GOT3 (cell line): ENCODE data around the gene SCAMP2.
"Not testable (repeated sequence)": the region's sequence is repeated elsewhere in the genome, so short reads cannot be mapped to it uniquely, and the experiment has no call there.

Experiments
- DNase-seq: peaks from one replicate; lab custom pipeline; 2025; ENCODE audit warnings: mixed read lengths; lab: John Stamatoyannopoulos, UW

SCAMP2 gene, protein sequence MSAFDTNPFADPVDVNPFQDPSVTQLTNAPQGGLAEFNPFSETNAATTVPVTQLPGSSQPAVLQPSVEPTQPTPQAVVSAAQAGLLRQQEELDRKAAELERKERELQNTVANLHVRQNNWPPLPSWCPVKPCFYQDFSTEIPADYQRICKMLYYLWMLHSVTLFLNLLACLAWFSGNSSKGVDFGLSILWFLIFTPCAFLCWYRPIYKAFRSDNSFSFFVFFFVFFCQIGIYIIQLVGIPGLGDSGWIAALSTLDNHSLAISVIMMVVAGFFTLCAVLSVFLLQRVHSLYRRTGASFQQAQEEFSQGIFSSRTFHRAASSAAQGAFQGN

DNA sequence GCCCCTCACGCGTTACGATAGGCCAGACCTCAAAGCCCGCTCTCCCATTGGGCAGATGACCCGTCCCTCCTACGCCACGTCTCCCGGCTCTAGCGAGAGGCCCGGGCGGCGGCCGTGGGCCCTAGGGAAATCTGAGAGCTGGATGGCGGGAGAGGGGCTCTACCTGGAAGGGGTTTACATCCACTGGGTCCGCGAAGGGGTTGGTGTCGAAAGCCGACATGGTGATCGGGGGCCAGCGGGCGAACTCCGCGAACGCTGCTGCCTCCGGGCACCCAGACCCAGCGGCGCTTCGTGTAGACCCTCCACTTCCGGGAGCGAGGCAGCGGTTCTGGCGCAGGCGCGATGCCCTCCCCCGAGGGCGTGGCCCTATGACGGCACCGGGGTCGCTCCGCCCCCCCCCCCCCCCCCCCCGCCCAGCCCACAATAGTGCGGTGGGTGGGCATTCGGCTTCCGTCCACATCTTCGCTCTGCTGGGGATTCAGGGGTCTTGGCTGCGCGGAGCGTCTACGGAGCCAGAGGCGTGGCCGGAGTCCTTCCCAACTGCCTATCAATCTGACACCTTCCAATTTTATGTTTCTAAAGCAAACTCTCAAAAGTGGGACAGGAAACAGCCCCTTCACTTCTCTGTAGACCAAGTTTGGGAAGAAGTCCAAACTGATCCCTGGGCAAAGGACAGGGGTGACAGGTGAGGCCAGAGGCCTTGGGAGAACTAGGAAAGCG lies at the start of gene SCAMP2:
Gene SCAMP2 (minus strand): TSS at position 330 of the 720 bp plus-strand sequence. CDS start 110 bp downstream, at position 220.
- peak; percentile 79 for DNase-seq

- DNase-seq: no peak
Observed at GRCh38 chr15:74920456-74920855, 47.3 kb upstream of the SCAMP2 start.

- no peak for DNase-seq
Observed at GRCh38 chr15:74917676-74918075, 44.5 kb upstream of the SCAMP2 start.

GRCh38 chr15:74913799-74914198 lies 40.6 kb upstream of the SCAMP2 start:
- not testable (repeated sequence) for DNase-seq

DNA sequence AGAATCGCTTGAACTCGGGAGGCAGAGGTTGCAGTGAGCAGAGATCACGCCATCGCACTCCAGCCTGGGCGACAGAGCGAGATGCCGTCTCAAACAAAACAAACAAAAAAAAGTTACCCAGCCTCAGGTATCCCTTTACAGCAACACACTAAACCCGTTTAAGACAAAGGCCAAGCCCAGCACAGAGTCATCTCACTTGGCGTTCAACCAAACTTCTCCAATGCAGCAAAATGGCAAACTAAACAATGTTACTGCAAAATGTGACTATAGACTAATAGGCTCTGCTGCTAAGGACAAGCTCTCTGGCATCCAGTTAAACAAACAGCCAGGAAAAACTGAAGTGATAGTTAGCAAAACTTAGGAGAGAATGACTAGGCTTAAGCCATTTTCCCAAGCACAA lies 39.9 kb upstream of the SCAMP2 start:
- DNase-seq: no peak

DNA sequence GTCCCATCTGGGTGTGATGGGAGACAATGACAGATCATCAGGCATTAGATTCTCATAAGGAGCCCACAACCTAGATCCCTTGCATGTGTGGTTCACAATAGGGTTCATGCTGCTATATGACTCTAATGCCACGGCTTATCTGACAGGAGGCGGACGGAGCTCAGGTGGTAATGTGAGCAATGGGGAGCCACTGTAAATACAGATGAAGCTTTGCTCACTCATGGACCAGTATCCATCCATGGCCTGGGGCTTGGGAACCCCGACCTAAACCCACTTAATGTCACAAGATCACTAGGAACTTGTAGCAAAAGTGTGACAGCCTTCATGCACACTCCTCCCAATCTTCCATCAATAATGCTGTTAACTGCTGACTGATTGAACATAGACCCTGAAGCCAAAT lies 35.5 kb upstream of the SCAMP2 start:
- no peak for DNase-seq

- DNase-seq: no peak
Observed at GRCh38 chr15:74907163-74907870, 34.2 kb upstream of the SCAMP2 start.

DNA sequence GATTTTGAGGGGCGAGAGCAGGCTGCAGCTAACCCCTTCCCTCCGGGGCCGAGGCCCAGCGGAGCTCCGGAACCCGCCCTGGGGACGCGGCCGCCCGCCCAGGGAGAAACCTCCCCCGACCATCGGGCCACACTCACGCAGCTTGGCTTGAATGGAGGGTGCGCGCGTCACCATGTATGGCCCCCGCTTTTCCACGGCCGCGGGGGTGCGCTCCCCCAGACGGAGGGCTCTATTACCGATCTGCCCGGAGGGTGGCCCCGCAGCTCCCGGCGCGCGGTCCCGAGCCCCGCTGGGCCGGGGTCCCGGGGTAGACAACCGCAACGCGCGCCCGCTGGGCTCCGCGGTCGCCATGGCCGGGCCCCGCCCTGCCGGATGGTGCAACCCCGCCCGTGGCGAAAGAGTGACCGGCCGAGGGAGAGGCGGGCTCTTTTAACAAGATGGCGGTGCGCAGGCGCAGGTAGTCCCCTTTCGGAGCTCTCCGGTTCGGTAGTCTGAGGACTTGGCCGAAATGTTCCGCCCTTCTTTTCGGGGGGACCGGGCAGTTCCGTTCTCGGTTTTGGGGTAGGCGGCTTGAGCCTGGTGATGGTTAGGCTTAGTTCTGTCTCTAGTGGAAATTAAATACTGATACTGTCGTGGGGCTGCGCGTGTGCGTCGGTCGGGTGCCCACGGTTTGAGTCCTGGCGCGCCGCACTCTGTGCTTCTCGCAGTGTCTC lies 33.4 kb upstream of the SCAMP2 start, which contains the start of gene FAM219B:
Gene FAM219B (minus strand): TSS at position 402 of the 713 bp plus-strand sequence. CDS start 51 bp downstream, at position 351.
- peak; percentile 30 for DNase-seq

DNA sequence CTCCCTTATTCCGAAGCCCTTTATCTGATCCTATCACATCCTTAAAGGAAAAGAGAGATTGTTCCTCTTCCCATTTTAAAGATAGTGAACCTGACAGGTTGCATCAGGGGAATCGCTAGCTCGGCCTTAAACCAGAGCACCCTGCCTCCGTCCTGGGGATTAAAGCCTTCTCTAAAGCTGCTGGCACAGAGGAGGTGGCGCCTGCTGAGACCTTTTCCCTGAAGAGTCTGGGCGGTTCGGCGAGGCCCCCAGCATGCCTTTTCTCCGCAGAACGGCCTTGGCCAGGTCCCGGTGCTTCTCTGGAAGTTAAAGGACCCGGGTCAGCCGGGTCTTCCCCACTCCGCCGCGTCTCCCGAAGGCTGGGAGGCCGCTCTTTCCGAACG lies 32.9 kb upstream of the SCAMP2 start:
- DNase-seq: no peak

GRCh38 chr15:74904190-74904805 lies 31.1 kb upstream of the SCAMP2 start:
- no peak for DNase-seq

GRCh38 chr15:74903676-74904075 lies 30.5 kb upstream of the SCAMP2 start:
- no peak for DNase-seq

- DNase-seq: no peak
Observed at GRCh38 chr15:74902295-74903075, 29.3 kb upstream of the SCAMP2 start.

GRCh38 chr15:74901612-74902063 lies 28.5 kb upstream of the SCAMP2 start:
- DNase-seq: peak; percentile 10

DNA sequence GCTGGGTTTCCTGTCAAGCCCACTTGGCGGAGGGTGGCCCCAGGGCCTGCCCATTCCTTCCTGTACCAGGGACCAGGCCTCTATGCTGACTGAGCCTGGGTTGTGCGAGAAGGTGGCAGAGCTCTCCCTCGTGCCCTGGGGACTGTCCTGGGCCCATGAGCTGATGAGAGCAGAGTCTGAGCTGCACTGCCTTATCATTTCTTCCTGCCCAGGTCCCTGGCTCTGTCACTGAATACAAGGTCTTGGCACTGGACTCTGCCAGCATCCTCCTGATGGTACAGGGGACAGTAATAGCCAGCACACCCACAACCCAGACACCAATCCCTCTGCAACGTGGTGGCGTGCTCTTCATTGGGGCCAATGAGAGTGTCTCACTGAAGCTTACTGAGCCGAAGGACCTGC lies 24.1 kb upstream of the SCAMP2 start:
- no peak for DNase-seq

- DNase-seq: no peak
Observed at GRCh38 chr15:74896316-74896715, 23.2 kb upstream of the SCAMP2 start.

DNA sequence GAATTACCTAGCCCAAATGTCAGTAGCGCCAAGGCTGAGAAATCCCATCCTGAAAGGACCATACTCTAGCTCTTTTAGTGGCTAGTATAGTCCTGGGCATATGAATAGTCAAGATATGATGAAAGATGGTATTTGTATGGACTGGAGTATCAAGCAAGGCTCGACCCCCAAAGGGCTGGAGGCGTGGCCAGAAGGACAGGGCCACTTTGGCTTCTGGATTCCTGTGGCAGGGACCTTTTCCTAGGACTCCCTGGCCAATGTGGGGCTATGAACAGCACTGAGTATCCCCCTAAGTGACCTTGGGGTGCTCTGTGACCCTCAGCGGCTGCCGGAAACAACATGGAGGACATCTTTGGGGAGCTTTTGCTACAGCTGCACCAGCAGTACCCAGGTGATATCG lies 22.7 kb upstream of the SCAMP2 start:
- DNase-seq: no peak

DNA sequence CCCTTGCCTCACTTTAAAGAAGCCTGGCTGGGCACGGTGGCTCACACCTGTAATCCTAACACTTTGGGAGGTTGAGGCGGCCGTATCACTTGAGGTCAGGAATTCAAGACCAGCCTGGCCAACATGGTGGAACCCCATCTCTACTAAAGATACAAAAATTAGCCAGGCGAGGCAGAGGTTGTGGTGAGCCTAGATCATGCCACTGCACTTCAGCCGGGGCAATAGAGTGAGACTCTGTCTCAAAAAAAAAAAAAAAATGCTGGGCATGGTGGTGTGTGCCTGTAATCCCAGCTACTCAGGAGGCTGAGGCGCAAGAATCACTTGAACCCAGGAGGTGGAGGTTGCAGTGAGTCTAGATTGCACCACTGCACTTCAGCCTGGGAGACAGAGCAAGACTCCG lies 21.2 kb upstream of the SCAMP2 start:
- not testable (repeated sequence) for DNase-seq

GRCh38 chr15:74893627-74894026 lies 20.5 kb upstream of the SCAMP2 start:
- no peak for DNase-seq

GRCh38 chr15:74892931-74893330 lies 19.8 kb upstream of the SCAMP2 start:
- DNase-seq: no peak

DNA sequence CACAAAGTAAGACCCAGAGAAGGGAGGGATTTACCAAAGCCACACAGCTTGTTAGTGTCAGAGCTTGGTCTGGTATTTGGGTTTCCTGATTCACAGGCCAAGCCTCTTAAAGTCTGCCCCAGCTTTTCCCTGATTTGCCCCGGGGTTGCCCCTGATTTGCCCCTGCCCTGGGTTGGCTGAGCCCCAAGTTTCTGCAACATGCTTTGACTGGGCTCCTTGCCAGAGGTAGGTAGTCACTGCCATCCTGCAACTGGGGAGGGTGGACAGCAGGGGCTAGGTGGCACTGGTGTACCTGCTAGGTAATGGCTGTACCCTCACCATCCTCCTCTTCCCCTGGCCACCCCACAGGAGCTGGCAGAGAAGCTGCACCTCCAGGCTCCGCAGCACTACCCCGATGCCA lies 19.1 kb upstream of the SCAMP2 start:
- no peak for DNase-seq

DNA sequence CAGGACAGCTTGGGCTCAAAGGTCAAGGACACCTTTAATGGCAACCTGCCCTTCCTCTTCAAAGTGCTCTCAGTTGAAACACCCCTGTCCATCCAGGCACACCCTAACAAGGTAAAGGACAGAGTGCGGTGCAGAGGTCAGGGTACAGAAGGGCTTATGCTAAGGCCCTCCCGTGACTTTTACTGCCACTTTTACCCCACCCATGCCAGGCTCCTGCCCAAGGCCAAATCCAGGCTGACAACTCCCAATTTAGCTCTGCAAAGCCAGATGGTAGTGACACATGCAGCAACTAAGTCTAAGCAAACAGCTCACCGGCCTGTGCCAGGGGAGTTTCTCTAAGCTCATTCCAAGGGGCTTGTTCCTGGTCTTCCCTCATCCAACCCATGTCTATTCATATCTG lies 18.3 kb upstream of the SCAMP2 start:
- DNase-seq: no peak
